Measurements from ENCODE around the gene PCDH1.

GRCh38 chr5:141897425-141897824, 19.2 kb upstream of the PCDH1 start:
- no peak for TF ChIP-seq CTCF (IDR thresholded peaks at IDR 0.05)
- TF ChIP-seq POLR2A (IDR thresholded peaks at IDR 0.05), result no peak
